Activated naive CD4-positive, alpha-beta T cell (primary cell): ENCODE measurements around the gene PCDHA9.
"Not testable (repeated sequence)": the region's sequence is repeated elsewhere in the genome, so short reads cannot be mapped to it uniquely, and the experiment has no call there.

Source experiments
- DNase-seq, 4 experiments: peaks; one replicate each; lab custom pipeline; 2025; lab: John Stamatoyannopoulos, UW

The PCDHA9 gene

DNA sequence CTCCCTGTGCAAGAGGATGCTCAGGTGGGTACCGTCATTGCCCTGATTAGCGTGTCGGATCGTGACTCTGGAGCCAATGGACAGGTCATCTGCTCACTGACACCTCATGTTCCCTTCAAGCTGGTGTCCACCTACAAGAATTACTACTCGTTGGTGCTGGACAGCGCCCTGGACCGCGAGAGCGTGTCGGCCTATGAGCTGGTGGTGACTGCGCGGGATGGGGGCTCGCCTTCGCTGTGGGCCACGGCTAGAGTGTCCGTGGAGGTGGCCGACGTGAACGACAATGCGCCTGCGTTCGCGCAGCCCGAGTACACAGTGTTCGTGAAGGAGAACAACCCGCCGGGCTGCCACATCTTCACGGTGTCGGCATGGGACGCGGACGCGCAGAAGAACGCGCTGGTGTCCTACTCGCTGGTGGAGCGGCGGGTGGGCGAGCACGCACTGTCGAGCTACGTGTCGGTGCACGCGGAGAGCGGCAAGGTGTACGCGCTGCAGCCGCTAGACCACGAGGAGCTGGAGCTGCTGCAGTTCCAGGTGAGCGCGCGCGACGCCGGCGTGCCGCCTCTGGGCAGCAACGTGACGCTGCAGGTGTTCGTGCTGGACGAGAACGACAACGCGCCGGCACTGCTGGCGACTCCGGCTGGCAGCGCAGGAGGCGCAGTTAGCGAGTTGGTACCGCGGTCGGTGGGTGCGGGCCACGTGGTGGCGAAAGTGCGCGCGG lies 28.5 kb downstream of the PCDHA9 start:
- not testable (repeated sequence) for DNase-seq

DNA sequence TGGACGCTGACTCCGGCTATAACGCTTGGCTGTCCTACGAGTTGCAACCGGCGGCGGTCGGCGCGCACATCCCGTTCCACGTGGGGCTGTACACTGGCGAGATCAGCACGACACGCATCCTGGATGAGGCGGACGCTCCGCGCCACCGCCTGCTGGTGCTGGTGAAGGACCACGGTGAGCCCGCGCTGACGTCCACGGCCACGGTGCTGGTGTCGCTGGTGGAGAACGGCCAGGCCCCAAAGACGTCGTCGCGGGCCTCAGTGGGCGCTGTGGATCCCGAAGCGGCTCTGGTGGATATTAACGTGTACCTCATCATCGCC lies 29.0 kb downstream of the PCDHA9 start:
- DNase-seq: no peak

DNA sequence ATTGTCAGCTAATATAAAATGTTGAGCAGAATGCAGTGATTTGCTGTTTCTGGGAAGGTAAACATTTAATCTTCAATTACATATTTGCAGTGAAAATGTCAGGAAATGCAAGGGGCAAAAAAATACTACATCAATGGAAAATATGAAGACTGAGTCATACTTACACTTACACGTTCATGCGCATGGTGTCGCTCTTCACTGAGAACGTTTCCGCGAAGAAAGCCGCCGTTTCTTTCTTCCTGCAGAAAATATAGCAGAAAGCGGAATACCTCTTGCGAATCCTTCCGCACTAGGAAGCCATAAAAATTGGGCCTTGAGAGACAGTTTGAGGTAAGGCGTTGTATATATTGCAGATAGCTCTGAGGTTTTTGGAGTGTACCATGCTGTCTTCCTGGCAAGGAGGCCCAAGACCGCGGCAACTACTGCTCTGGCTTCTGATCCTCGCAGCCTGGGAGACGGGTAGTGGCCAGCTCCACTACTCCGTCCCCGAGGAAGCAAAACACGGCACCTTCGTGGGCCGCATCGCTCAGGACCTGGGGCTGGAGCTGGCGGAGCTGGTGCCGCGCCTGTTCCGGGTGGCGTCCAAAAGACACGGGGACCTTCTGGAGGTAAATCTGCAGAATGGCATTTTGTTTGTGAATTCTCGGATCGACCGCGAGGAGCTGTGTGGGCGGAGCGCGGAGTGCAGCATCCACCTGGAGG lies 33.9 kb downstream of the PCDHA9 start, which contains the start of gene PCDHA13:
Gene PCDHA13, plus strand, starts transcription at position 236 of the 702 bp plus-strand sequence. Its CDS starts 145 bp downstream, at position 381.
- no peak for DNase-seq

DNA sequence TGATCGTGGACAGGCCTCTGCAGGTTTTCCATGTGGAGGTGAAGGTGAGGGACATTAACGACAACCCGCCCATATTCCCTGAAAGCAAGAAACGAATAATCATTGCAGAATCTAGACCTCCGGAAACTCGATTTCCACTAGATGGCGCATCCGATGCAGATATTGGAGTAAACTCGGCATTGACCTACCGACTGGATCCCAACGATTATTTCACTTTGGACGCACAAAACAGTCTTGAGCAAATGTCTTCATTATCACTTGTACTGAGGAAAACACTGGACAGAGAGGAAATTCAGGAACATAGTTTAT lies 34.4 kb downstream of the PCDHA9 start:
- no peak for DNase-seq

DNA sequence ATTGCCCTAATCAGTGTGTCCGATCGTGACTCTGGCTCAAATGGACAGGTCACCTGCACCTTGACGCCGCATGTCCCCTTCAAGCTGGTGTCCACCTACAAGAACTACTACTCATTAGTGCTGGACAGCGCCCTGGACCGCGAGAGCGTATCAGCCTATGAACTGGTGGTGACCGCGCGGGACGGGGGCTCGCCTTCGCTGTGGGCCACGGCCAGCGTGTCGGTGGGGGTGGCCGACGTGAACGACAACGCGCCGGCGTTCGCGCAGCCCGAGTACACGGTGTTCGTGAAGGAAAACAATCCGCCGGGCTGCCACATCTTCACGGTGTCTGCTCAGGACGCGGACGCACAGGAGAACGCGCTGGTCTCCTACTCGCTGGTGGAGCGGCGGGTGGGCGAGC lies 35.2 kb downstream of the PCDHA9 start:
- no peak for DNase-seq

DNA sequence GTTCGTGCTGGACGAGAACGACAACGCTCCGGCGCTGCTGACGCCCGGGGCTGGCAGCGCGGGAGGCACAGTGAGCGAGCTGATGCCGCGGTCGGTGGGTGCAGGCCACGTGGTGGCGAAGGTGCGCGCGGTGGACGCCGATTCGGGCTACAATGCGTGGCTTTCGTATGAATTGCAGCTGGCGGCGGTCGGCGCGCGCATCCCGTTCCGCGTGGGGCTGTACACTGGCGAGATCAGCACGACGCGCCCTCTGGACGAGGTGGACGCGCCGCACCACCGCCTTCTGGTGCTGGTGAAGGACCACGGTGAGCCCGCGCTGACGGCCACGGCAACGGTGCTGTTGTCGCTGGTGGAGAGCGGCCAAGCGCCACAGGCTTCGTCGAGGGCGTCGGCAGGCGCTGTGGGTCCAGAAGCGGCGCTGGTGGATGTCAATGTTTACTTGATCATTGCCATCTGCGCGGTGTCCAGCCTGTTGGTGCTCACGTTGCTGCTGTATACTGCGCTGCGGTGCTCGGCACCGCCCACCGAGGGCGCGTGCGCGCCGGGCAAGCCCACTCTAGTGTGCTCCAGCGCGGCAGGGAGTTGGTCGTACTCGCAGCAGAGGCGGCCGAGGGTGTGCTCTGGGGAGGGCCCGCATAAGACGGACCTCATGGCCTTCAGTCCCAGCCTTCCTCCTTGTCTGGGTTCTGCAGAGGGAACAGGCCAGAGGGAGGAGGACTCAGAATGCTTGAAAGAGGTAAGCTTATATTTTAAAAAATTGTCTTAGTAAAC lies 35.9 kb downstream of the PCDHA9 start:
- DNase-seq: no peak
